NCI-H1092 treated with DMSO at 0.1 percent for 48 hours (cell line): ENCODE results near the gene DAP.

Source experiments
- DNase-seq: peaks from one replicate; lab custom pipeline; 2025; lab: John Stamatoyannopoulos, UW

The DAP gene

DNA sequence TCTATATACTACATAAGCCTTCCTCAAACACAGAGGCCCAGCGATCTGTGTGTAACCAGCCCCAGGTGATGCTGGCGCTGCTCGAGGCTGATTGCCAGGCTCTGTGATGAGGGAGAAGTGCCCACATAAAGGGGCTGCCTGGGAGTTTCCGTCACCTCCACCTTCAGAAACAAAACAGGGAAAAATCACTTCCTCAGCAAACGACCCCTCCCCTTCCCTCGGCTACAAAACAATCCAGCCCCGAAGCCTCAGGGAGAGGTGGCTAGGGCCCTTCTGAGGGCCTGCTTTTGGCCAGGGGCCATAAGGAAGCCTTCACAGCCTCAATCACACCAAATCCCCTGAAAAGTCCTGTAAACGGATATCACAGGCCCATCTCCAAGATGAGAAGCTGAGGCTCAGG lies 51.1 kb downstream of the DAP start:
- no peak for DNase-seq

DNA sequence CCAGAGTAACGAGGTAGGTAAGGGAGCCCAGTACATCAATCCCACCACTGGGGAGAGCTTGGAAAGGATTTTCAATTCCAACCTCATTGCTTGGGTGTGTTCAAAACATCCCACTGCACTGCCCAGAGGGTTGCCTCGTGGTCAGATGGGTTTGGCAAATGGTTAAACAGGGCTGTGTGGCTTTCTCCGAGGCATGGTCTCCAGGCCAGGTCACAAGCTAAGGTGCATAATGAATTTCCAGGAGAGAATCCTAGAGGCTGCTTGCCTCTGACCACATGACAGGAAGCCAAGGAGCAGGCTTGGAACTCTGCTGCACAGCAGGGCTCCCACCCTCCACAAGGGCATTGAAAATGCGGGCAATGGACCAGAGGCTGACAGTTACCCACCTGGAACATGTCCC lies 51.6 kb downstream of the DAP start:
- DNase-seq = no peak

DNA sequence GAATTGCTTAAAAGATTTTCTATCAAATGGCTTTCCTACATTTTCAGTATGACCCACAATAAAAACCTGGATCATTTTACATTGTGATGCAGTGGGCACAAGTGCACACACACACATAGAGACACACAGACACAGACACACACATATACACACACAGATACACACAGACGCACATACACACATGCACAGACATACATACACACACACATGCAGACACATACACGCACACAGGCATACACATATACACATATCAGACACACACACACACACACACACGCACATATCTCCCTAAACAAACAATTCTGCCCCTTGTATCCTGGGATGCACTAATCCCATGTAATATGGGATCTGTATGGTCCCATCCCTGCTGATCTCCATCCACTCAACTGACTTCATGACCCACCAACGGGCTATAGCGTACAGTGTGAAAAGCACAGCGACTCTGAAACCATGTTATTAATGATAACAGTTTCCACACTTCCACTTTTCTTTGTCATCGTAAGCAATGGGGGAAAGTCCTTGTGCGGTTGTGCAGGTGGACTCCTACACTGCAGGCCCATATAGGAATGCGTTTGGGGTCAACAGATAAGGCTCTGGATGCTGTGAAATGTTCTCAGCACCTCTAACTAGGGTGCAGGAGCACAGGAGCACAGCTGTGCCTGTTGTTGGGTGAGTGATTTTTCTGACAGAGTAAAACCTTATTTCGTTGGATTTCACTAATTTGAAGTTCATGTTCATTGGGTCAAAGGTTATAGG lies 52.7 kb downstream of the DAP start:
- DNase-seq = no peak

DNA sequence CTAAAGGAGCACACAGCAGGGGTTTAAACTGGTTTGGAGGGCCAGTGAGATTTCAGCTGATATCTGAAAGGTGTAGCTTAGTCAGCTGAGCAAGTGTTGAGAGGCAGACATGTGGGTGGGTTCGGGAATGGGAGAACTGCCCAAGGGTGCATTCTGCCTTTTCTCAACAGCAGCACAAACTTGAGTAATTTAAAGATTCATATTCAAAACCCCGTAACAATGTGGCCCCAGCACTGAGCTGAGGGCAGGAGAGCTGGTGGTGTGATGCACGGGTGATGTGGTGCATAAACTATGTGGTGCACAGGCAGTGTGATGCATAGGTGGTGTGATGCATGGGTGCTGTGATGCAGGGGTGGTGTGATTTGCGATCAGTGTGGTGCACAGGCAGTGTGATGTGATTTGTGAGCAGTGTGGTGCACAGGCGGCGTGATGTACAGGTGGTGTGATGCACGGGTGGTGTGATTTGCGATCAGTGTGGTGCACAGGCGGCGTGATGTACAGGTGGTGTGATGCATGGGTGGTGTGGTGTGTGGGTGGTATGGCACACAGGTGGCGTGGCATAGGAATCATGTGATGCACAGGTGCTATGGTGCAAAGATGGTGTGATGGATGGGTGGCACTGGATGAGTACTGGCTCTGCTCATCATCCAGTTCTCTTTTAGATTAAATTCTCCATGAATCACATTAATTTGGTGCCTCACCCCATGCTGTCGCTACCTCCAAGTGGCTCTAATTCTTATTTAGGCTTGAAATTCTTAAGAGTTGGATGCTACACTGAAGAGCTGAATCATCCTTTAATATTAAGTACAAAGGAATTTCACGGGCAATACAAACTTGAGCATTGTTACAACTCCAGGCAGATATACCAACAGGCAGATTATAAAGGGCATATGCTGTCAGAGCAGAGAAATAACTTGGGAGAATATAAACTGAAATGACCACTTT lies 53.6 kb downstream of the DAP start:
- DNase-seq = no peak

DNA sequence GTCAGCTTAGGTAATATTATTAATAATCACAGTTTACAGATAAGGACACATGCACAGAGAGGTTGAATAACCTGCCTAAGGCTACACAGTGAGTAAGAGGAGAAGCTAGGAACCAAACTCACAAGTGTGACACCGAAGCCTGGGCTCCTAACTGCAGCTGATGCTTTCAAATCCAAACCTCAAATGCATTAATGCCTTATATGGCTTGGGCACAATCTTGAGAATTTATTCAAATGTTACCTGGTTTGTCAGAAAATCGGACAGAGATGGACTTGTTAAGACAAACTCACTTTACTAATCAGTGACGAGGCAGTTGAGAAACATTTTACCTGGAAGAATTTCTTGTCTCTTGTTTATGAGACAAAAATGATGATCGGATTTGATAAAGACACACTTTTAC lies 54.7 kb downstream of the DAP start:
- DNase-seq = no peak

DNA sequence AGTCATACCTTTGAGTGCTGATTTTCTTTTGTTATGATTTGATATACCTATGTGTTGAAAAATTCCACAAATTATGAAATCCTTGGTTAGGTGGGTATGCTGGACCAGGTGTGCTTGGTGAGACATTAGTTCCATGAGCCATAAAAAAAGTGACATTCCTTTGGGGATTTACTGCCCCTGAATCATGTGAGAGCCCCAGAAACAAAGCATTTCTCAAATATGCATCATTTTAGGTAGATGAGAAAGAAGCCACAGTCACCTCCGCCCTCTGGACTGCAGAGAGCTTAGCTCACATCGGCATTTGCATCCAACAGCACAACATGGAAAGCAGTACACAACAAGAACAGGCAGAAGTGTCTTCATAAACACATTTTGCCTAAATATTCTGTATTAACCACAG lies 55.3 kb downstream of the DAP start:
- no peak for DNase-seq

DNA sequence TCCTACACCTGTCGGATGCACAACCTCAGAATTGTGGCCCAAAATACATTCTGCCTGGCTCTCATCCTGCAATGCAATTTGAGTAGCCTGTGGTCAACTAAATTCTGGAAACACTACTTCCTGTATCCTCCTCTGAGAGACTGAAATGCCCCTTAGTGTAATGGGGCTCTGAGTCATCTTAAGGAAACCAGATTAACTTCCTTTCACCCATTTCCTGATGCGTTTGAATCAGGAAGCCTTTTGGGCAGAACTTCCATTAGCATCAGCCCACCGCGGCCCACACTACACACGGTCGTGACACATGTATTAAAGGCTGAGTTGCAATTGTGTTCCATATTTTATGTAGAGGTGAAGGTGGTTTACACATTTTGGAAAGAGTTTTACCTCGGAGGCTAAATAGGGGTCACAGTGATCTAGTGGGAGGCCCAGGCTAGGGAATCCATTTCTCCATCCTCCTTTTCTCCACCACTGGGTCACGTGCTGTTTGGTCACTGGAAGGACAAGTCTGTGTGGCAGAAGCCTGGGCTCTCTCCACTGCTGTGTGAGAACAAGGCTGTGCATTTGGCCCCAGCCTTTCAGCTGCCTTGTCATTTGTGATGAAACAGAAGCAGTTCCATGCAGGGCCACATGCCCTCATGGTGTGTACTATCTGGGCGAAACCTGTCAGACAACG lies 55.9 kb downstream of the DAP start:
- no peak for DNase-seq

DNA sequence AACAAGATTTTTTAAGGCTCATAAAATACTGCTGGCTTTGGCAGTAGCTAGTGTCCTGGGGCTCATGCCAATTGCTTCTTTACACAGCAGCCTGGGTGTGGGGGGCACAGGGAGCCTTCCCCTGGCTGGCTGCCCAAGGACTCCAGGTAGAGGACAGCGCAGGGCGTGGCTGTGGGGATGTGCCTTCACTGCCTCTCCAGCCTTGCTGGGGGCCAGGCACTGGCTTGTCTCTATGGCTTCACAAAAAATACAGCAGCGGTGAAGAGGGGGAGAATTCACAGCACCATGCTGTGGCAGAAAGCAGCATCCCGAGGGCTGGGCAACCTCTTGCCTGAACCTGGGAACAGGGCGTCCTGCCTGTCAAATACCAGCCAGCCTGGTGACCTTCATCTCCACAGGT lies 57.4 kb downstream of the DAP start:
- peak; percentile 6 for DNase-seq

DNA sequence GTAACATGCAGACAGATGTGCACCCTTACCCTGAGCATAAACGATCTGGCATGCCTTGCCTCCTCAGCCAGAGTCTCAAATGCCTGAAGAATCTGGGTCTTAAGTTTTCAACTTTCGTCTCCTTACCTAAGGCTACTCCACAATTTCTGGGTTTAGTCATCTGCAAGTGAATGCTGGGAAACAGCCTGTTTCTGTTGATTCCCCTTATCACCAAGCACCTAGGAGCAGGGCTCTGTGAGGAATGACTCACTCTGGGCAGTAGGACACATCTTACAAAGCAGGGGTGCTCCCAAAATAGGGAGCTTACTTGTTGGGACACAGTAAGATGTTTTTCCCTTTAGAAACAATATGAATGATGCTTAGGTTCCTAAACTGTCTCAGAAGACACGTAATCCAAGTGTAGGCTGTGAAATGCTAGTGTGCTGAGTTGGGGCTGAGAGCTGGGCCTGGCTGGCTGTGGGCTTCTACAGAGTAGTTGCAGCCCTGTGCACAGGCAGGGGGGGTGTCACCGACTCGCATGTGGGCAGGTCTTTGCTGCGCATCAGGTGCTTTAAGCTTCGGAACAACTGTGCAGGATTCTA lies 58.0 kb downstream of the DAP start:
- DNase-seq = no peak

DNA sequence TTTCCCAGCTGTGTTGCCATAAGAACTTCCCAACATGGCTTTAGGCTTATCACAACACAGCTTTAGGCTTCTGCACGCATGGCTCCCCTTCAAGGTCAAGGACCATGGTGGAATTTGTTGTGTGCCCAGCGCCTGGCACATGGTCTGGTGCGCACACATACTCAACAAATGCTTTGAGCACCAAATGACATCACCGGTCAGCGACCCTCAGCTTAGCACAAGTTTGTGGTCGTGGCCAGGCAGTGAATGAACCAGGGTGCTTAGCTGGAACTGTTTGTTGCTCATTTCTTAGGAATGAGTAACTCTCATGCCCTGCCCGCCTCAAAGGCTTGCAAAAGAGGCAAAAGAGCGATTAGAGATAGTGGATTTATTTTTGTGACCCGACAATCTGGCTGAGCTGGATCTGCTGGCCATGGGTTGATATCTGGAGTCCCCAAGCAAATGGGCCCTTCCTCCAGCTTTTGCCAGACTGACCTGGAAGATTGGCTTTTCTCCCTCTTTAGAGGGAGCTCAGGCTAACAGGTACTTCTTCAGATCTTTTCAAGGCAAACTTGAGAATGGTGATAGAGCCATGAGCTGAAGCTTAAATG lies 58.9 kb downstream of the DAP start:
- no peak for DNase-seq

DNA sequence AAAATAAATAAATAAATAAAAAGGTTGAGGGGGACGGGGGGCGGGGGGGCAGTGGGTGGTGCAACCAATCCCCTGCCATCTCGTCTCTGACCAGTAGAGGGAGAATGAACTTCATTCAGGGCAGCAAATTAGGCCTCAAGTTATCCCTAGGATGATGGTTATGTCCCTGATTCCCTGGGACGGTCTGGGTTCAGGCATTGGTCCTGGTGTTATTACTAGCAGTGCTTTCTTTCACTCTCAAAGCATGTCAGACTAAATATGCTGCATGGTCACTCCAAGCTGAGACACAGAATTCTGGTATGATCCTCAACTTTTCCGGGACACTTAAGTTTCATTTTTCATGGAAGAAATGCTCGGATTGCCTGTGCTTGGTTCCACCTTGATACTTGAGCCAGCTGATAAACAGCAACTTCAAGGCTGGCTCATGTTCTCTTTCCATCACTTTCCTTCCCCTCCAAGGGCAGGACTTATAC lies 59.4 kb downstream of the DAP start:
- peak; percentile 9 for DNase-seq

DNA sequence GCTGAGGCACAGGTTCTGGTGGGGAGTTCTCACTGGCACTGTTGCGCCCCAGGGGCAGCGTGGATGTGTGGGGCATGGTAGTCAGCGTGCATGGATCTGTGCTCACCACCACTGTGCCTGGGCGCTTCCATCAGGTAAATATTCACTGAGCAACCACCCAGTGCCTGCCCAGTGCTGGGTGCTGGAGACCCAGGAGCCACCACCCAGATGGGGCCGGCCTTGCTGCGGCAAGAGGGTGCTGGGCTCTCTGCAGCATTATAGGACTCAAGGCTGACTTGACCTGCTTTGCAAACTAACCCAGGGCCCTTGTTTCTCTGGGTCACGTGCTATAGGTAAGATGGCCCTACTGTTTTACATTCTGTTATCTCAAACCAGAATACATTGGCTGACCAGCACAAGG lies 60.5 kb downstream of the DAP start:
- DNase-seq = no peak

DNA sequence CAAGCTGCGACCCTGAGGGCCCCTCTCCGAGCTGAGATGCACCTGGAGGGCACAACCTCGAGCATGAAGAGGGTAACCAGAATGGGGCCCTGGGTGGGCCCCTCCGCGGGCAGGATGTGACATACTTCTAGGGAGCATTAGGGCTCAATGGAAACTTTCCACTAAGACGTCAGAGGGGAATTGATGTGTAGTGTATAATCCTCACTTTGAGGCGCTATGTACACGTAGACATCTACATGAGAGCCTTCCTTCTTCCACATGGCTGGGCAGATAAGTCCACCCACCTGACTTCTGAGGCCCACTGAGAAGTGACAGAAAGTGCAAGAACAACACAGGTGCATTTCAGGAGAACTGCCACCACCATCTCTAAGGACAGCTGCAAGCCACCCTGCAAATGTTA lies 61.0 kb downstream of the DAP start:
- no peak for DNase-seq

DNA sequence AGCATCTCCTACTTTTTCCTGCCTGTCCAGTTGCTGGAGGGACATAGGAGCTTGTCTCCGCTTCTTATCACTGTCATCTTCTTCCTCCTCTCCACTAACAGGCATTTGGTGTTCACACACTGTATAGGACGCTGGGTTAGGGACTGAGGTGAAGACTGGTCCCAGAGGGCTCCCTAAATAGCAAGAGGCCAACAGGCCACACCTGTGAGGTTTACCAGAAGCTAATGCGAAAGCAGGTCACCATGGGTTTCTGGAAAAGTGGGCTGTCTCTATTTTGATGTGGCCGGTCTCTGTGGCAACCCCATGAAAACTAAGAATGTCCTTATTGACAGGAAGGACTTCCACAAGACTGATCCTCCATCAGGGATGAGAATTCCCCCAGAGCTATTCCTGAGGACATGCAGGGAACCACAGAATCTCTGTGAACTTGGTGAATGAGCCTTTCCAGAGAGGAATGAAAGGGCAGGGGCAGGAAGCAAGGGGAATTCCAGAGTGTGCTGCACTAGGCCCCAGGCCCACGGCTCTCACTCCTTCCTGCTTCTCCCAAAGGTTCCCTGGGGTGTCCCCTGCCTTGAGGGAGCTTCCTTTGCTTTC lies 61.7 kb downstream of the DAP start:
- DNase-seq = no peak

DNA sequence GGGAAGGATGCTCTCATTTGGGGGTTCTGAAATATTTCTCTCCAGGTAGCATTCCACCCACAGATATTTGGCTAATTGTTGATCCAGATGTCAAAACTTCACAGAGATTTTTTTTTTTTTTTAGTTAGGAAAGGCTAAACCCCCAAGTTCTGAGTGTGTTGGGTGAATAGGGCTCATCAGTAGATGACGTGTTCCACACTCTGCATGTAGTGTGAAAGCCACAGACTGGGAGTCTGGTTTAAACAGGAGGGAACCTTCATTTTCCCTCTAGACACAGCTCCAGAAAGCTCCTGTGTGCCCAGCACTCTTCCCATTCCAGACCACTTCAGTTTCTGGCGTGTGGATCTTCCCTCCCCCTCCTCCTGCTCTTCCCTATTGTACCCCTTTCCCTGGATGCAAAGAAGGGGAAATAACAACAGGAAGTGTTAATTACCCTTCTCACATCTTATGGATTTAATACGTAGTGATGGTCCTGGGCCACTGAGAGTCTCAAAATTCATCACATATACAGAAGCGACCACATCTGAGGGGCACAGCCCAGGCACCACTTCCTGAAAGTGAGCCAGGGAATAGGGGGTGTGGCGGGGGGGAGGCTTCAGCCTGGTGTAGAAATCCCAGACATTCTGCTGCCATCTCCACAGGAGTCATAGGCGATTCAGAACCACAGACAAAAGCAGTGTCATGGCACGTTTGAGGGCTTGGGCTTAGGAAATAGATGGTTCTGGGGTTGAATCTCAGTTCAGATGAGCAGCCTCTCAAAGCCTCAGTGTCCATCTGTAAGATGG lies 65.1 kb downstream of the DAP start:
- DNase-seq = no peak

DNA sequence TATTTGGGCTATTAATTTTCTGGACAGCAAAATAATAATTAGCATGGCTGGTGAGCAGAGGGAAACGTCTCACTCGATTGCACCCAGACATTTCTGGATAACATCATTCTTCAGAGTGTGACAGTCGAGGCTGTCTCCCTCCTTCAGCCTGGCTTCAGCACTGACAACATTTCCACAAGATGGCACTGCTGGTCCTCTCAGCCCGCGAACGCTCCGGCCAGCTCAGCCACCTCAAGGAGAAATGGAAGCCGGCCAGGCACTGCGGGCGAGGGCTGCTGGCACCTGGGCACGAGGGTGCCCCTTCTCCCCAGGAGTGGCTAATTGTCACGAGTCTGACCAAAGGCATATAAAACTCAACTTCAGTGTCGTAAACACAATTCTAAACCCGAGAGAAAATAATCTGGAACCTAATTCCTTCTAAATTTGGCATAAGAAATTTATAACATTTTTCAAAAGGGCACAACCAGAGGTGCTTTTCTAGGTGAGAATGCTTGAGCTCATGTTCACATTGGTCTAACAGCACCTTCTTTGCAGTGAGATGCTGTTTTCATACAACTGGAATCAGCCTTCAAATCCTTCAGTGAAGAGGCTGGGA lies 65.9 kb downstream of the DAP start:
- peak; percentile 74 for DNase-seq

DNA sequence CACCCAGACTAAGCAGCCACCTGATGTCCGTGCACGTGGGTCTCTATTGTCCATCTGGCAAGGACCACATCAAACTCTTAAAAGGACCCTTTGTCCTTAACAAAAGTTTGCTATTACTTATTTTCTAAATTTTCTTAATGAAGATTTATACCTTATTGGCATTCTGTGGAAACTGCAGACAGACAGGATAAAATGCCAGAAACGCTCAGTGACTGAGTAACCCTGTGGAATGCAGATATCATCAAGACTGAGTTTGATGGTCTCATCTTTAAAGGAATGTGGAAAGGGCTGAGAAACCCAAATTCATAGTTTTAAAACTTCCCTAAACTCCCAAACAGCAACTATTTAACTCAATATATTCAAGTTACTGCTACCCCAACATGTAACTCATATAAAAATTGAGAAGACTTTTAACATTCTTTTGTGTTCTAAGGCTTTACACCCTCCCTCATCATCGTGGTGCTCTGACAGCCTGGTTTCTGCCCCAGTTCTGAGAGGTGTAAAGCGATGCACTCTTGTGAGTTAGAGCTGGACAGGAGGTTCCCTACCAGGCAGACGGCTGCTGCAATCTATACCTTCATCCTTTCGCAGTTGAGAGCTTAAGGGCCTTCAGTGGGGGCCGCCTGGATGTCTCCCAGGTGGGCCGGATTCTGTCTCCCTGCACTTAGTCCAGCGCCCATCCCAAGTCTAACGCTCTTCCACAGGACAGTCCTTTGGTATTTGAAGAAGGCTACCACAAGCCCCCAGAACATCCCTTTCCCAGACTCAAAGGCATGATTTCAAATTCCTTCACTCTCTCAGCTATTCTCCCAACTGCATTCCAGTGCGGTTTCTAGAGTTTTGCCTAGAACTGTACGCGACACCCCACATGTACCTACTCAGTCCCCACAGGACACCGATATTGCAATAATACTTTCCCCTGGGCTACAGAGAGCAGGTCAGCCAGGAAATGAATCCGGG lies 68.9 kb downstream of the DAP start:
- DNase-seq = no peak

DNA sequence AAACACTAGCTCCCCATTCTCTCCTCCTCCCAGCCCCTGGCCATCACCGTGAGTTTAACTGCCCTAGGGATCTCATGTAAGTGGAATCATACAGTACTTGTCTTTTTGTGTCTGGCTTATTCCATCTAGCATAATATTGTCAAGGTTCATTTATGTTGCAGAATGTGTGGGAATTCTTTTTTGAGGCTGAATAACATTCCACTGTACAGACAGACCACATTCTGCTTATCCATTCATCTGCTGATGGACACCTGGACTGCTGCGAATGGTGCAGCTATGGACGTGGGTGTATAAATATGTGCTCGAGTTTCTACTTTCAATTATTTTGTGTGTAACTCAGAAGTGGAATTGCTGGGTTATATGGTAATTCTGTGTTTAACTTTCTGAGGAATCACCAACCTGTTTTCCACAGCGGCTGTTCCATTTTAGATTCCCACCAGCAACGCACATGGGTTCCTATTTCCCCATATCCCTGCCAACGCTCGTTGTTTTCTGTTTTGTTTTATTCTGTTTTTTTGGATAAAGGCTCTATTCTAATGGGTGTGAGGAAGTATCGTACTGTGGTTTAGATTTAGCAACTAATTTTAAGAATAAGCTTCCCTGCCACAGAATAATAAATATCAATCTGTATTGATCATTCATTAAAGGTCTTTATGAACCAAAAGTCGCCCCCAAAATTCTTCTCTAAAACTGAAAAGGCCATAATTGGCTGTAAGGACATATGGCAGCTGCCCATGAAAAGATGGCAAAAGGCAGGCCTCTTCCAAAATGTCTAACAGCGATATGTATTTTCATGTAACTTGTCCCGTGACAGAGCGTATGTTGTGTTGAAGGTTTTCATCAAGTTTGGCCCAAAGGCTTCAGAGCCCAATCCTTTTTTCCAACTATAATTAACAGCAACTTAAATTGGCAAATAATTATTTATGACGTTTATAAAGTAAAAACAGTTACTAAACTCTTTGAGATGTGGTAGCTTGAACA lies 70.3 kb downstream of the DAP start:
- no peak for DNase-seq
